K562 (cell line): ENCODE data around the gene KCTD7. TPM values are rescaled to one million over a fixed set of nuclear protein-coding genes. Genes with fewer than 3 reads are reported as not detected.

ENCODE experiments used
- HINFP ChIP-seq: fragments of 450-650 bp; conservative IDR thresholded peaks from 2 replicates; pipeline ENCODE4 v1.6.1; 2016; ENCODE audit warnings: missing genetic modification characterization, low read depth, mild to moderate bottlenecking, control low read depth, missing compliant biosample characterization
- ZNF407 ChIP-seq: fragments of 450-650 bp; IDR thresholded peaks from 2 replicates; pipeline ENCODE4 v1.6.1; 2016; ENCODE audit warnings: low read depth
- ZNF79 ChIP-seq: fragments of 250-450 bp; sonication (Bioruptor Pico); IDR thresholded peaks from 2 replicates; pipeline ENCODE4 v1.4.0; 2020; ENCODE audit warnings: low read depth, mild to moderate bottlenecking, moderate library complexity
- polyA plus RNA-seq, 8 experiments: library from polyadenylated mRNA; depleted of rRNA in 4 of 8; stranded (reverse) in 5 of 8; unstranded in 3 of 8; fragments of >200 nt; fragmentation: Nextera tagmentation in 2 of 8; fragmentation: Illumina TruSeq in 1 of 8; extraction: Ambion mirVana in 2 of 8; extraction: Trizol in 1 of 8; gene quantifications; 2 replicates each; pipeline versions ENCODE4 v1.2.1 to v1.2.3, GENCODE V29; 2011 to 2014; ENCODE audit warnings: inconsistent platforms in 1 of 8, missing spikeins in 1 of 8
- total RNA-seq, 7 experiments: library from RNA; depleted of rRNA in 6 of 7; stranded (reverse); fragments of >200 nt in 6 of 7; fragmentation: Illumina TruSeq in 2 of 7; extraction: Trizol in 2 of 7; gene quantifications; 2 replicates each; pipeline versions ENCODE4 v1.2.1 to v1.2.3, GENCODE V29; 2011 to 2021; ENCODE audit warnings: low replicate concordance in 1 of 7

The KCTD7 gene
- total and polyA plus RNA-seq, 9 of the 15 experiments (the other 6 are each of a cell fraction or from before 2014, with no cell fraction given): 1.5 to 26.0 (median 9.0) TPM

- TF ChIP-seq ZNF79 (CRISPR knock-in tag): no peak
- TF ChIP-seq HINFP: peak; percentile 55; the same call in 1 of the 2 replicates
- peak; percentile 61; the same call in 1 of the 2 replicates for TF ChIP-seq ZNF407
Observed at GRCh38 chr7:66591799-66592596, 36.7 kb upstream of the KCTD7 start (continued).
